Middle frontal gyrus (tissue), 1 donor: ENCODE results near the gene MYBBP1A.
A peak's percentile ranks its signal among the peaks of the same experiment; 100 is the strongest.

Source experiments
- DNase-seq: peaks from one replicate; pipeline ENCODE4 v3.0.0-alpha.2; 2015; ENCODE audit warnings: low spot score; ENCODE audit errors: extremely low spot score

MYBBP1A gene

DNA sequence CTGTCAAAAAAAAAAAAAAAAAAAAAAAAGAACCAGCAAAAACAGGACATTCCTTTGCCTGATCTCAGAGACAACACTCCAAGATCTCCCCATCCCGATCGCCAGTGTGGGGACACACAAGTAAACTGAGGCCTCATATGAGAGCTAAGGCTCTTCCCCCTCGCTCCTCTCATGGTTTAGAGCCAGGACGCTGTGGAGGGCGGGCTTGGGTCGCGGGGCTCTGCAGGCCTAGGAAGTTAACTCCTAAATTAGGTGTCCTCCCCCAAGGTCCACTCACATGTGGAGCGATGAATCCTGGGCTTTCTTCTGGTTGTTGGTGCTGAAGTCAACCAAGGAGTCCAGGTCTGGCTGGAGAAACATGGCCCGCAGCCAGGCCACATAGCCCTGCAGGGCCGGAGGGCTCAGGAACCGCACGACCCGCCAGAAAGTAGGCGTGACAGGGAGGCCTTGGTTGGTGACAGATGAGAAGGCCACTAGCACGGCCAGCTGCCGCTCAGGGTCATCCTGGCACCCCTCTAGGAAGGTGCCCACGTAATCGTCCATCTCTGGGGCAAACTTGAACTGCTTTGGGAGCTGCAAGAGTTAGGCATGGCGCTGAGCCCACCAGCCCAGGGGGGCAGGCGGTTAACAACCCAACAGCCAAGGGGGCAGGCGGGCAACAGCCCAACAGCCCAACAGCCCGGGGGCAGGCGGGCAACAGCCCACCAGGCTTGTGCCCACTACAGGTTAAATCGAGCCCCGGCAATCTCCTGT, 5.2 kb downstream of the MYBBP1A start:
- no peak for DNase-seq

DNA sequence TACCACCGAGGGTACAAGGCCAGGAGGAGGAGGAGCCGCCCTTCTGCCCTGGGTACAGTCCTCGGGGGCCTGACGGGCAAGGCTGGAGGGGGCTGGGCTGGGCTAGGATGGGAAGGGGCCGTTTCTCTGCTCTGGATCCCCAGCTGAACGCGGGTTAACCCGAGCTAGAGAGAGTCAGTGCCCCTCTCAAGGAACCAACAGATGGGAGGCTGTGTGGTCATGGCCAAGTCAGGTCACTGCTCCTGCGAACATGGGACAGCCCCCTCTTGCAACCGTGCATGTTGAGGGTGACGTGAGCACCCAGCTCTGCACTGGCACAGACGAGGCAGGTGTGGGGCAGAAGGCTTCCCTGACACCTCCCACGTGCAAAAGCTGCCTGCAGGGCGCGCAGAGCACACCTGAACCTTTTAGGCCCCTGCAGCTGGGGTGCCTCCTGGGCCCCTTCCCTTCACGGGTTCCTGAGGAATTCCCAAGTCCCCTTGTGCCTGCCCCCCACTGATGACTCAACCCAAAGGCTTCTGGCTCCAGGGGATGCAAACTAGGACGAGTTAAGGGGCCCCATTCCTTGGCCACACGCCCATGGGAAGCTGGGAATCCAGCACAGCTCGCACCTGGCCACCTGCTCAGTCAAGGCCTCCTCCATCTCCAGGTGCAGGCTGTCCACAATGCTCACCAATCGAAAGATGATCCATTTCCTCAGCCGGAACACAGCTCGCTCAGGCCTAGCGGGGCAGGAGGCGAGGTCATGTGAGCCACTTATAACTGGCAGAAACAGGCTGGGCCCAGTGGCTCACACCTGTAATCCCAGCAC, 6.3 kb downstream of the MYBBP1A start:
- no peak for DNase-seq

DNA sequence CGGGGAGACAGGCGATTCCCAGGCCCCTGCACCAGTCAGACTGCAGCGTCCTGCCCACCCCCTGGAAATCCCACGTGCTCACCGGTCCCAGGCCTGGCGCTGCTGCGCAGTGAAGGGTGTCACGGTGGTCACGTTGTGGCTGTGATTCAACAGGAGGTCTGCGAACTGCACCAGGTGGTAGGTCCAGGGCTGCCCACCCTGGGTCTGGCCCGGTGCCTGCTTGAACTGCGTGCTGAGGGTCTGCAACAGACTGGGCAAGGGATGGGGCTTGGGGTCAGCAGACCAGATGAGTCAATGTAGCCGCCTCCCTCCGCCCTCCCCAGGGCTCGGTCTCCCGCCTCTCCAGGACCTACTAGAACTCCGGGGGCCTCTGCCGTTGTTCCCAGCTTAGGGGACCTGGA, 7.1 kb downstream of the MYBBP1A start:
- no peak for DNase-seq

DNA sequence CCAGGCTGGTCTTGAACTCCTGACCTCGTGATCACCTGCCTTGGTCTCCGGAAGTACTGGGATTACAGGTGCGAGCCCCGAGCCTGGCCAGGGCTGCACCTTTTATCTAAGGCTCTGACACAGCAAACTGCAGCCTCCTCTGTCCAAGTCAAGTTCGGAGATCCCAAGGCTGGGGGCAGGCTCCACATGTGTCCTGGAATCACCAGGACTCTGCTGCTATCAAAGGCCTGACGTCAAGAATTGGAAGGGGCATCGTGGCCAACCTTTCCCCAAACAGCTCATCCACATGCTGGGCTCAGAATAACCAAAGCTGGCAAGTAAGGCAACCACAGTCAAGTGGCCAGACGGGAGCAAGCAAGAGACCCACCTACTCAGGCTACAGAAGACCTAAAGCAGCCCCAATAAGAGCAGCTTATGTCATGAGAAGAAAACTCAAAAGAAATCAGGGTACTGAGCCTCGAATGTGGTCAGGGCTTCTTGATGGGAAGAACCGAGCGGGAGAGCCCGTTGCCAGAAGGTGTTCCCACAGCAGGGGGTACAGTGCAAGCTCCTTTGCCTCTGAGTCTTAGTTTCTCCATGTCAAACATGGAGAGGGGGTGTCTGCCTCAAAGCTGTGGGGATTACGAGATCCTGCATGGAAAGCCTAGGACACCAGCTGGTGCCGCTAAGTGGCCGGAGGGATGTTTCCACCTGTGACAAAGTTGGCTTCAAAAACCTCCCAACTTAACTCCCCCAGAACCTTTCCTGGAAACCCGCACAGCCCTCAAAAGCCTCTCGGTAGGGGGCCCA, 7.9 kb downstream of the MYBBP1A start:
- DNase-seq, result no peak

DNA sequence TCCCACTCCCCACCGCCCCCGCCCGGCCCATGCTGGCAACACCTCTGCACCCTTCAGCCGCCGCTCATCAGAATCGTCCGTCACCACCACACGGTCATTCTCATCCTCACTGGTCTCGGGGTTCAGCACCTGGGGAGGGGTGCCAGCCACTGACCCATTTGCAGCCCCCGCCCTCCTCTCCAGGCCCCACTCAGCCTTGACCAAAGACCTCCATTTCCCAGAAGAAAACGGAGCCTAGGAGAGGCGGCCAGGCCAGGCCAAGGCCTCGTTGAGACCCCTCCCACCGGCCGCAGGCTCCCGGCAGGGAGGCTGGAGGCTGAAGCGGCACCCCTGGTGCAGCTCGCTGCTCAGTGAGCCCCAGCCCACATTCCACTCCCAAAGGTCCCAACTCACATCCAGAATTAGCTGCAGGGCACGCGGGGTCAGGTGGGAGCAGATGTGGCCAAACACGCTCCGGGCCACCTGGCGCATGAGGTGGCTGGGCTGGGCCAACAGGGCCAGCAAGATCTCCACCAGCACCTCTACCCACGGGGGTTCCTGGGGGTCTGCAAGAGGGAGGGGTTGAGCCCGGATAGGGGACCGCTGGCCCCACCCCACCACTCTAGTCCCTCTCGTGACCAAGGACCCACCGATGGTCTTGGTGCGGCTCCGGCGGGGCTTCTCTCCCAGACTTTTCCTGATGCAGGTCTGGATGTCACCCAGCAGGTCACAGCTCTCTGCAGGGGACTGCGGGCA, 9.8 kb downstream of the MYBBP1A start:
- DNase-seq, result no peak

DNA sequence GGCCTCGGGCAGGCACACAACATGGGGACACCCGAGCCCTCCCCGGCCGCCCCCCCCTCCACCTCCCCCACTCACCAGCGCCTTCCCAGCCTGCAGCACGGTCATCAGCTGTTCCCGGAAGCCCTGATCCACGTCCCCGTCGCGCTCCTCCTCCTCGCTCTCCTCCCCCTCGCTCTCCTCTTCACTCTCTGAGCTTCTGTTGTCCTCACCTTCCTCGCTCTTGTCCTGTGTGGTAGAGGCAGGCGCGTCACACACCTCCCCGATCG, 10.3 kb downstream of the MYBBP1A start:
- no peak for DNase-seq

DNA sequence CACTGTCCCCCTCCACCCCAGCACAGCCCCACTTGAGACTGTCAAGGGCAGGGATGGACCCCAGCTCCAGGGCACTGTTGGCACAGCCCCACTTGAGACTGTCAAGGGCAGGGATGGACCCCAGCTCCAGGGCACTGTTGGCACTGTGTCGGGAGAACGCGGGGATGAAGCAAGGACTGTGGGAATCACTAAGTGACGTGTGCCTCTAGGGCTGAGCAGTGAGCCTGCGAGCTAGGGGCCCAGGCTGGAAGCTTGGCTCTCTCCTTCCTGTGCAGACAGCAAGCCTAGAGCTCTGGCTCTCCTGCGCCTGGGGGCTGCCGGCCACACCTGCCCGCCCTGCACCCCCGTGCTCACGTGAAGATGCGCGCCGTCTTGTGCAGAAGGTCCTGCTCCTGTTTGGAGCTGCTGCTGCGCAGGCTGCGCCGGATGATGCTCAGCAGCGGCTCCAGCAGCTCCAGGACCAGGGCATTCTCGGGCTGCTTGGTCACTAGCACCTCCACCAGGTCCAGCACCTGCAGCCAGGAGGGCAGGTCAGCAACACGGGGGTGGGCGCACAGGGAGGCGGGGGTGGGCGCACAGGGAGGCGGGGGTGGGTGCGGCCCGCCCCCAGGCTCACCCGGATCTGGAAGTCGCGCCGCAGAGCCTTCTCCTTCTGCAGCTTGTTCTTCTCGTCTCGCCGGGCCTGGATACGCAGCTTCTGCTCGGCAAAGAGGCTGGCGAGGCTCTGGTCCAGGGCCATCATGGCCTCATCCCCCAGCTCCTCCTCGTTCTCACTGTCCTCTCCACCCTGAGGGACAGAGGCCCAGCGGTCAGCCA, 10.8 kb downstream of the MYBBP1A start:
- no peak for DNase-seq

DNA sequence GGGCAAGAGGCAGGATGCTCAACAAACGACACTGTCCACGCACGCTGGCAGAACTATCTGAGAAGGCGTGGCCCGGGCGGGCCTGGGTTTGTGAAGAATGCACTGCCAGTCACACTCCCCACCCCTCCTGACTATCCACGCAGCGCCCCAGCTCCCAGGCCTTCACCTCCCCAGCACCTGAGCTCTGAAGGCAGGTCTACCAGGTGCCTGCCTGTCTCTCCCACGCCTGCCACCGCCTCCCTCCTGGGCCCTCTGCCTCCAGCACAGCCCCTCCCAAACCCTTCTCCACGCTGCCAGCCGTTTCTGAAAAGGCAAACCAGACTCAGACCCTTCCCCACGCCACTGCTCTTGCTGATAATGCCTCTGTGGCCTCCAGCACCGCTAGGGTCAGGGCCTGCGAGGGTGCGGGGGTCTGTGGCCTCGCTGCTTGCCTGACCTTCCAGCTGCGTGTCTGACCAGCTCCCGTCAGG, 11.6 kb downstream of the MYBBP1A start:
- DNase-seq, result no peak

DNA sequence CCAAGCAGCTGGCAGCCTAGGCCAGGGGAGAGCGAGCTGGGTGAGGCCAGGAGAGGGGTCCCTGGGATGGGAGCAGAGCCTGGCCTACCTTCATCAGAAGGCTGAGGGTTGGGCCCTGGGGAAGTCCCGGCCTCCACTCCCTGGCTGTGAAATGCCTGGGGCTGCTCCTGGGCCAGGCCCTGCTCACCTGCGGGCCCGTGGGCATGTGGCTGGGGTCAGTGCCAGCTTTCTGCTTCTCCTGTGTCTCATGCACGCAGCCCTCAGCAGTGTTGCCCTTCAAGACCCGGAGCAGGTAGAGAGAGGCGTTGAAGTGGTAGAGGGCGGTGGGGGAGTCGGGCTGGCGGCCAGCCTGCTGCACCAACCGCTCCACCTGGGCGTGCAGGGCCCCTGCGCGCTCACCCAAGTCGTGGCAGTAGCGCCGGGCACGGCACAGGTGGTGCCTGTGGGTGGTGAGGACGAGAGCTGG, 12.4 kb downstream of the MYBBP1A start:
- no peak for DNase-seq

DNA sequence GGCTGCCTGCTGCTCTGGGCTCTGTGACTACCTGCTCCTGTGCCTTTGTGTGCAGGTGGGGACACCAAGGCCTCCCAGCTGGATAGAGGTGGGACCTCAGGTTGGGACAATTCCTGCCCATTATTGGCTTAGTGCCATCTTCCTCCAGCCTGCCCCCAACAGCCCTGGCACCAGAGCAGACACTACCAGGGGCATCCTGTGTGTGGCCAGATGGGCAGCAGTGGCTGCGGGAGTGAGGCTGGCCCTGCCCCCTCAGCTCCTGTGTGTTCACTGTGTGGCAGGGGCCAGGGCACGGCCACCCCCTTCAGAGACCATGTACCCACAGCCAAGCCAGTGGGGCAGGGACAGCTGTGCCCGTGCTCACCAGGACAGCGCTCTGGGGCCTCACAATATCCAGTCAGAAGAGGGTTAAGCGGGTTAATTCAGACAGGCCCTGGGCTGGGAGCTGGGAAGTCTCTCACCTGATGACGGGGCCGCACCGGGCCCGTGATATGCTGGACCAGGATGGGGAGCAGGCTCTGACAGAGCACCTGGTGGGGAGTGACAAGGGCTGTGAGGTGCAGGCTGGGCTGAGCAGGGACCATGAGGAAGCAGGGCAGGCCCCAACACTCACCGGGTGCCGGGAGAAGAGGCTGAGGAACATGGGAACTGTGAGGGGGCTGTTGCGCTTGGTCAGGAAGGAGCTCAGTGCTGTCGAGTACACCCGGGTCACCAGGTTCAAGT, 13.0 kb downstream of the MYBBP1A start:
- DNase-seq, result no peak

DNA sequence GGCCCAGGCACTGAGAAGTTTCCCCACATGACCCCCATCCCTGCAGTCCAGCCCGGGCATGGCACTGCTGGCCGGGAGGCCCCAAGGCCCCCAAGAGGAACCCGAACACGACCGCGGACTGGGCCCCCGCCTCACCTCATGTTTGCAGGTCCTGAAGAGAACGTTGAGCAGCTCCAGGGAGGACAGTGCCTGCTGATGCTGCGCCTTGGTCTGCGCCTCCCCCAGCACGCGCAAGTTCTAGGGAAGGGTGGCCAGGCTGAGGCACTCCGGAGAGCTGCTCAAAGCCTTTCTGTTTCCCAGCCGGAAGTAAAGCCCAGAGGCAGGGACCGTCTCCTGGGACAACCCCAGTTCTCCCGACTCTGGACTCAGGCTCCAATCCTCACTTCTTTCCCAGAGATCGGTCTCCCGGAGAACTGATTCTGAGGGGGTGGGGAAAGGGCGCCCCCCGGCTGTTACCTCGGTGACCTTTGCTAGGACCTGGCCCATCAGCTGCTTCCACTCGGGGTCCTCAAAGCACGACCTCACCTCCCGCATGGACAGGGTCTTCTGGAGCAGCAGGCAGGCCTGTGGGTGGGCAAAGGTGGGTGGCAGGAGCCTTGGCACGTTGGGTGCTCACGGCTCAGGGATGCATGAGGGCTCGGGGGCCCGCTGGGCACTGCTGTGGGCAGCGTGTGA, 13.7 kb downstream of the MYBBP1A start:
- DNase-seq, result no peak

DNA sequence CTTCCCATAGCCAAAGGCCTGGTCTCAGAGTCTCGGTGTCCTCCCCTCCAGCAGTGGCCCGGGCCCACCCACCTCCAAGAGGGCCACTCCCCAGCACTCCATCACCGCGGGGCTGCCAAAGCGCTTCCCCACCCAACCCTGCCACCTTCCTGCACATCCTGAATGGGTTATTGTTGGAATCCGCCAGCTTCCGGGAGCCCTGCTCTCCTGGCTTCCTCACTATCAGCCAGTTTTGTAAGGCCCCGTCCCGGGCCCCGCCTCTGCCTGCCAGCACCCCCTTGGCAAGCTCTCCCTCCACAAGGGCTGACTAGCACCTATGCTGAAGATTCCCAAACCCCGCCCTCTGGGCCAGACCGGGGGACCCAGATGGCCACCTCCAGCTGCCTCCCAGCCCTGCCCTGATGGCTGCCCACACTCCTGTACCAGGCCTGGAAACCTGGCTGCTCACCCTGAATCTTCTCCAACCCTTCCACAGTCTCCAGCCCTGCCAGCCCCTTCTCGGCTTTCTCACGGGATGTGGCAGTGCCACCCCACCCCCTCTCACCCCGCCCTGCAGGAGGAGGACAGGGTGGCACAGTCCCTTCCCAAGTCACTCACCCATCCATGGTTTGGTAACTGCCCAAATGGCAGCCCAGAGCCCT, 14.4 kb downstream of the MYBBP1A start:
- DNase-seq, result no peak

DNA sequence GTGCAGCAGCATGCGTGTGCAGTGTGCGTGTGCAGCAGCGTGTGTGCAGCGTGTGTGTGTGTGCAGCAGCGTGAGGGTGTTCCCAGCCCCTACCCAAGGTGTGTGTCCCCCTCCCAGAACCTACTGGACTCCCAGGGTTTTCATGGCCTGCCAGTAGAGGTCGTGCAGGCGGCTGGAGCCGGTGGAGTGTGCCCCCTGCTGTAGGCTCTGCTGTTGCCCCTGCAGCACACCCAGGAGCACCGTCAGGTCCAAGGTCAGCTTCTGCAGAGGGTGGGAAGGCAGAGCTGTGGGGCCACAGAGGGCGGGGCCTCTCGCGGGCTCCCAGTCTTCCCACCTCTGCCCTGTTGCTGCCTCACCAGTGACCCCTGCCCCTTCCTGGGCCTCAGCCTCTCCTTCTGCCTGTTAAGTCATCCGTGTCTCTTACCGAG, 14.9 kb downstream of the MYBBP1A start:
- DNase-seq, result no peak

DNA sequence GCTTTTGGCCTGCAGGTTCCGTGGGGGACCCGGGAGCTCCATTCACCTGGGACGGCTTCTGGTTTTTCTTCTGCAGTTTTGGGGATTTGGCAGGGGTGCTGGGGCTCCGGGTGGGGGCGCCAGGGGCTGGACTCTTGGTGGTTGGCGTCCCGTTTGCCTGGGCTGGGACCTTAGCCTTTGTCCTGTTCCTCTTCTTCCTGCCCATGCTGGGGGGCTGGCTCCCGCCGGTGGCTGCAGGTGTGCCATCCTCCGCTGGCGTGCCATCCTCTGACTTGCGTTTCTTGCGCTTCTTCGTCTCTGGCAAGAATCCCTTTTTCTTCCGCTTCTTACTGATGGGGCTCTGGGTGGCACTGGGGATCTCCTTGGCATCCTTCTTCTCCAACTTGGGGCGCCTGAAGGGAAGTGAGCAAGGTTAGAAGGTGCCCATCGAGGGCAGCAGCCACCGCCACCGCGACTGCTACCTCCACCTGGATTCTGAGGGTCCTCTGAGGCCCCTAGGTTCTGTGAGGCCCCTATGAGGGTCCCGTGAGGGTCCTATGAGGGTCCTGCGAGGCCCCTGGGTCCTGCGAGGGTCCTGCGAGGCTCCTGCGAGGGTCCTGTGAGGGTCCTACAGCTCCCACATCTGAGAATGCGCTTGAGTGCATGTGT, 15.5 kb downstream of the MYBBP1A start:
- no peak for DNase-seq

DNA sequence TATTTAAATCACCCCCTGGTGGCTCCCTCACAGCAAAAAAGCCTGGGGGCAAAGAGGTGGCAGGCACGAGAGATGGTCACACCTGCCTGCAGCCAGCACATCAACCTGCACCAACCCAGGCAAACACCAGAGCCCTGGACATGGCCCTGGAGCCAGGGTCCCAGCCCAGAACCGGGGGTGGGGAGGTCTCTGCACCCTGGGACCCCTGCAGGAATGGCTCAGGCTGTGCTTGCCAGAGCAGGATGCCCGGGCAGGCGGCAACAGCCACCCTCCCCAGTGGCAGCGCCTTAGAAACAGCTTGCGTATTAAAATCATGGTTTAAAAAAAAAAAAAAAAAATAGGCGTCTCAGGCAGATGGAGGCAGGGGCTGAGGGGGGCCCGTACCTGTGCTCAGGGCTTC, 16.2 kb downstream of the MYBBP1A start:
- DNase-seq, result no peak

DNA sequence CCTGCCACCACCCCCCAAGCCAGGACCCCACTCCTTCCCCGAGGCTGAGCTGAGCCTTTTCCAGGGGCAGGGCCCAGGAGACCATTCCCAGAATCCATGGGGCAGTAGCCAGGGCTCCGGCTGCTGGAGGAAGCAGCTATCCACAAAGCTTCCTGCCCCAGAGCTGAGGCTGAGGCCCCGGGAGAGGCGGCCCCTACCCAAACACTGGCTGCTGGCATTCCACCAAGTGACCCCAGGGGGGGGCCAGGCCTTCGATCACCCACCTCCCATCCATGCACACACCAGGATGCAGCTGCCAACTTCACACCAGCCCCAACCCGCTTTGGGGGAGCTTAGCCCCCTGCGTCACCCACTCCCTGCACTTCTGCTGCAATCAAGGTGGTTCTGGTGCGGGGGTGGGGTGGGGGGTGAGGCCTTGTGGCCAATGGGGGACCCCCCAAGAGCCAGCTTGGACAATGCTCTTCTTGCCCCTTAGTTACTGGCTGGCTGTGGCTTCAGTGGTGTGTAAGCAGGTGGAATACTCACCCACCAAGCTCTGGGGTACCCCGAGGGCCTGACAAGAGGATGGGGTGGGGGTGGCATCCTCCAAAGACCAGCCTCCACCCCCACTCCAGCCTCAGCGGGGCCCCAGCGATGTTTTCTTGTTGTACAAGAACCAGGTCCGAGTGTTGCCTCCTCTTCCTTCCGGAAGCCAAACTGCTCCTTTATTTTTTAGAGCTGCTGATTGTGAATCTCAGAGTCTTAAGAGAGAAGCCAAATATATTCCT, 16.8 kb downstream of the MYBBP1A start:
- DNase-seq, result no peak

DNA sequence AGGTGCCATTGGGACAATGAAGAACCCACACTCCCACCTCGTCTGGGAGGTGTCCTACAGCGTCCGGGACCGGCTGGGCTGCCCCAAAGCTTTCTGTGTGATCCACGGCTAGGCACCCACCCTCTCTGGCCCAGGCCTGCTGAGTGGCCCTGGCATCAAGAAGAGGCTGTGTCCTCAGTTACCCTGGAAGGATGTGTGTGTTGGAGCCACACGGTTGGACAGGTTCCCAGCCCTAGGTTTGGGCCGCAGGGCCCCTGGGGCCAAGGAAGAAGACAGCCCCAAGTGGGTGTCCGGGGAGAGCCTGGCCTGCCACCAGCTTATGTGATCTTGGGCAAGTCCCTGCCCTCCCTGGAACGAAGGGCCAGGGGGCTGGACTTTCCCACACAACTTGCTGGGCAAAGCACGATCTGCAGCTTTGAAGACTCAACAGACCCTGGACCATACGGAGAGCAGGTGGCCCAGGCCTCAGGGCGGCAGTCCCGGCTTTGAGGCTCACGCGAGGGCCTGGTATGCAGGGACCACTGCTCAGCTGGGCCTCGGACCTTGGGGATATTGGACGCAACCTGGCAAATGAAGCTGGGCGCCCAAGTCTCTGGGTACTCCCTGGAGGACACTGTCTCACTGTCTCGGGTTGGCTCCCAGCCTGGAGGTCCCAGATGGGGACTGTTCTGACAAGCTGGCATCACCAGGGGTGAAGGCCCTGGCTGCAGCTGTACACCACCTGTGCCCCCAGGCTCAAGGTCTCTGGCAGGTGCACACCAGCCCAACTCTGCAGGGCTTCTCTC, 17.5 kb downstream of the MYBBP1A start:
- DNase-seq, result peak; percentile 50
